Ascending aorta (tissue), 2 donors: ENCODE data around the gene QSER1. TPM values are rescaled to one million over a fixed set of nuclear protein-coding genes. Genes with fewer than 3 reads are reported as not detected.
"Not testable (repeated sequence)": the region's sequence is repeated elsewhere in the genome, so short reads cannot be mapped to it uniquely, and the experiment has no call there.

Source experiments
- DNase-seq, 2 donors: peaks; one replicate each; pipeline ENCODE4 v3.0.0-alpha.2; 2019; ENCODE audit warnings: low spot score in 2 of 2
- H3K27ac ChIP-seq, 2 donors: fragments of 200-600 bp; sonication (generic); one replicate each; pipeline ENCODE4 v1.5.1; 2016 to 2017; ENCODE audit warnings: mild to moderate bottlenecking in 1 of 2
- H3K27me3 ChIP-seq: fragments of 200-600 bp; sonication (generic); one replicate; pipeline ENCODE4 v1.5.1; 2017
- H3K36me3 ChIP-seq, 2 donors: fragments of 200-600 bp; sonication (generic); one replicate each; pipeline ENCODE4 v1.5.1; 2016
- H3K4me1 ChIP-seq, 2 donors: fragments of 200-600 bp; sonication (generic); one replicate each; pipeline ENCODE4 v1.5.1; 2016 to 2017; ENCODE audit warnings: mild to moderate bottlenecking in 1 of 2
- H3K4me3 ChIP-seq, 2 donors: fragments of 200-600 bp; sonication (generic); one replicate each; pipeline ENCODE4 v1.5.1; 2016 to 2017; ENCODE audit warnings: mild to moderate bottlenecking in 1 of 2
- H3K9me3 ChIP-seq, 2 donors: fragments of 200-600 bp; sonication (generic); one replicate each; pipeline ENCODE4 v1.5.1; 2016
- intact Hi-C: fragments of 100-400 bp; cut with DNase I; formaldehyde crosslinking; loops from one replicate; pipeline ENCODE4 v1.15.1; 2023
- total RNA-seq: library from RNA; depleted of rRNA; stranded (reverse); fragments of >200 nt; gene quantifications from one replicate; pipeline ENCODE4 v1.1.0, GENCODE V29; 2016
- TF ChIP-seq, protein P1 (sequence below), 3 experiments: fragments of 200-600 bp in 2 of 3; fragments of 450-650 bp in 1 of 3; sonication (generic) in 2 of 3; IDR thresholded peaks; one replicate each; pipeline ENCODE4 v1.5.1; 2016 to 2019; ENCODE audit warnings: antibody characterized with exemption in 3 of 3, mild to moderate bottlenecking in 1 of 3, moderate library complexity in 1 of 3

The QSER1 gene
- total RNA-seq, 1 donor from 2014 or later, result 8.2 TPM

DNA sequence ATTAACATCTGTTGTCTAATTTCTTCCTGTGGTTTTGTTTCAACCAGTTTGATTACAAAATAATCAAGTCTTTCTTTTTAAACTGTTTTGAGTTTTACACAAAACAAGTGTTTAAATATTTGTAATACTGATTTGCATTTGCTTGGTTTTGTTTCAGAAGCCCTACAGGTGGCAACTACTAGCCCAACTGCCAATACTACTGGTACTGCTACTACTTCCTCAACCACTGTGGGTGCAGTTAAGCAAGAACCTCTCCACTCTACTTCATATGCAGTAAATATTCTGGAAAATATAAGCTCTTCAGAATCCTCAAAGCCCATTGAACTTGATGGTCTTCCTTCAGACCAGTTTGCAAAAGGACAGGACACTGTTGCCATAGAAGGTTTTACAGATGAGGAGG lies 61.1 kb downstream of the QSER1 start:
- H3K27me3 ChIP-seq, result no peaks in the 10 kb centered on the region
- intact Hi-C loops, result no loop called here
- H3K27ac ChIP-seq, result no peak overlapping the region
- peaks cover 8 to 30% of the 10 kb centered on the region in 2 donors for H3K36me3 ChIP-seq
- no peak for DNase-seq
- no peaks in the 10 kb centered on the region for H3K4me1 ChIP-seq
- no peaks in the 10 kb centered on the region for H3K9me3 ChIP-seq
- TF ChIP-seq, protein P1, sequence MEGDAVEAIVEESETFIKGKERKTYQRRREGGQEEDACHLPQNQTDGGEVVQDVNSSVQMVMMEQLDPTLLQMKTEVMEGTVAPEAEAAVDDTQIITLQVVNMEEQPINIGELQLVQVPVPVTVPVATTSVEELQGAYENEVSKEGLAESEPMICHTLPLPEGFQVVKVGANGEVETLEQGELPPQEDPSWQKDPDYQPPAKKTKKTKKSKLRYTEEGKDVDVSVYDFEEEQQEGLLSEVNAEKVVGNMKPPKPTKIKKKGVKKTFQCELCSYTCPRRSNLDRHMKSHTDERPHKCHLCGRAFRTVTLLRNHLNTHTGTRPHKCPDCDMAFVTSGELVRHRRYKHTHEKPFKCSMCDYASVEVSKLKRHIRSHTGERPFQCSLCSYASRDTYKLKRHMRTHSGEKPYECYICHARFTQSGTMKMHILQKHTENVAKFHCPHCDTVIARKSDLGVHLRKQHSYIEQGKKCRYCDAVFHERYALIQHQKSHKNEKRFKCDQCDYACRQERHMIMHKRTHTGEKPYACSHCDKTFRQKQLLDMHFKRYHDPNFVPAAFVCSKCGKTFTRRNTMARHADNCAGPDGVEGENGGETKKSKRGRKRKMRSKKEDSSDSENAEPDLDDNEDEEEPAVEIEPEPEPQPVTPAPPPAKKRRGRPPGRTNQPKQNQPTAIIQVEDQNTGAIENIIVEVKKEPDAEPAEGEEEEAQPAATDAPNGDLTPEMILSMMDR (IDR thresholded peaks at IDR 0.05), result no peak
- no peak overlapping the region for H3K4me3 ChIP-seq

DNA sequence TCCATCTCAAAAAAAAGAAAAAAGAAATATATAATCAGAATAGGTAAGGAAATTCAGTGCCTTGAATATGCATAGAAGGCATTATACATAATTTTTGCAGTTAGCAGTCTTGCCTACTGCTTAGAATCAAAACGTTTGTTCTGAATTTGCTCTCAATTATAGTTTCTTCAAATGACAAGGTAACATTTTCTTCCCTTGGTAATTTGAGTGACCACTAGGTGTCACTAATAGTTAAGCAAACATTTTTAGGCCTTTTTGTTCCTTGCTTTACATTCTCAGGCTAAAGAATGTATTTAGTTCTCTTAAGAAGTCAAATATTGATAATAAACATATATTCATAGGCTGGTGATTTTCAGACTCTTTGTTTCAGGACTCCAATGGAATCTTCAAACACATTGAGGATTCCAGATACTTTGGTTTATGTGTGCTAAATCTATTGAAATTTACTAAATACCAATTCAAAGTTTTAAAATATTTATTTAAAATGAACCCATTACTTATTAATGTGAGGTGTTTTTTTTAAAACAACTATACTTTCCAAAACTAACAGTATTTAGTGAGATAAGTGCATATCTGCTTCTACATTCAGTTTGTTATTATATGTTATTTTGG lies 68.0 kb downstream of the QSER1 start:
- intact Hi-C loops, result loop anchor here (1.0 kb wide), 1 partner anchor 105 kb away; no protein-coding TSS in a partner anchor
- peaks cover 13 to 29% of the 10 kb centered on the region in 2 donors for H3K36me3 ChIP-seq

DNA sequence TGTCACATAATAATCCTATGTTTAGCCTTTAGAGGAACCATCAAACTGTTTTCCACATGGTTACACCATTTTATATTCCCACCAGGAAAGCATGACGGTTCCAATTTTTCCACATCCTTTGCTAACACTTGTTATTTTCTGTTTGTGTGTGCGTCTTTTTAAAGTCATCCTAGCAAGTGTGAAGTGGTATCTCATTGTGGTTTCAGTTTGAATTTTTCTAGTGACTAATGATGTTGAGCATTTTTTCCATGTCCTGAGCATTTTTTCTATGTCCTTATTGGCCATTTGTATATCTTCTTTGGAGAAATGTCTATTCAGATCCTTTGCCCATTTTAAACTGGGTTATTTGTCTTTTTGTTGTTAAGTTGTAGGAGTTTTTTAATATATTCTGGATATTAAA lies 69.4 kb downstream of the QSER1 start:
- no peak for DNase-seq
- Histone ChIP-seq H3K27ac (no peak overlapping the region), H3K27me3 (no peaks in the 10 kb centered on the region), H3K36me3 (peaks cover 15 to 21% of the 10 kb centered on the region in 2 donors), H3K4me1 (no peaks in the 10 kb centered on the region), H3K4me3 (no peak overlapping the region), H3K9me3 (no peaks in the 10 kb centered on the region)
- TF ChIP-seq, protein P1 (IDR thresholded peaks at IDR 0.05), result no peak
- intact Hi-C loops, result no loop called here

More for the DNA sequence above, 68.0 kb downstream of the QSER1 start:
- H3K27ac ChIP-seq, result no peak overlapping the region
- TF ChIP-seq, protein P1 (IDR thresholded peaks at IDR 0.05), result peak; percentile 50 to 68 (median 60)
- no peaks in the 10 kb centered on the region for H3K27me3 ChIP-seq
- no peak overlapping the region for H3K4me3 ChIP-seq
- no peak for DNase-seq
- H3K4me1 ChIP-seq, result no peaks in the 10 kb centered on the region
- no peaks in the 10 kb centered on the region for H3K9me3 ChIP-seq

DNA sequence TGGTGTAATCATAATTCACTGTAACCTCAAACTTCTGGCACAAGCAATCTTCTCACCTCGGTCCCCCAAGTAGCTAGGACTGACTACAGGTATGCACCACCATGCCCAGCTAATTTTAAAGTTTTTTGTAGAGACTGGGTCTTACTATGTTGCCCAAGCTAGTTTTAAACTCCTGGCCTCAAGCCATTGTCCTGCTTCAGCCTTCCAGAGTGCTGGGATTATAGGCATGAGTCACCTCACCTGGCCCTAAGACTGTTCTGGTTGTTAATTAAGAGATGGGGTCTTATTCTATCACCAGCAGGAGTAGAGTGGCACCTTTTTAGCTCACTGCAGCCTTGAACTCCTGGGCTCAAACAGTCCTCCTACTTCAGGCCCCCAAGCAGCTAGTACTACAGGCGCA lies 71.1 kb downstream of the QSER1 start:
- Histone ChIP-seq H3K27me3 (no peaks in the 10 kb centered on the region), H3K4me3 (no peak overlapping the region), H3K36me3 (peaks cover 5 to 11% of the 10 kb centered on the region in 2 donors), H3K9me3 (no peaks in the 10 kb centered on the region), H3K27ac (no peak overlapping the region), H3K4me1 (no peaks in the 10 kb centered on the region)
- DNase-seq, result no peak
- TF ChIP-seq, protein P1 (IDR thresholded peaks at IDR 0.05), result no peak
- intact Hi-C loops, result no loop called here

DNA sequence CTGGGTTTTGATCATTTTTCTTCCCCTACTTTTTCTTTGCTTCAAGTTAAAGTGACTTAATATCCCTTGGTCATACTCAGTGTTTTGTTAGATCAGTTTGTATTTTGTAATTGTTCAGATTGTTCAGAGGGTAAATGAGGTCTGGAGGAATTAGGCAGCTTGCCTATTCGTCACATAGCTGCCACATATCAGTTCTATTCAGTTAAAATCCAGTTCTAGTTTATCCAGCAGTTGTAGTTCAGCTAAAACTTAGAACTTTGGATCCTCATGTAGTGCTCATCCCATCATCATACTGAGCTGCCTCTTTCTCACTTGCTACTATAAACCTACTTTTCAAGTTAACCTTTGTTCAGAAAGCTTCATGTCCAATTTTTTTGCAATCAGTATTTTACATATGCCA lies 75.9 kb downstream of the QSER1 start:
- intact Hi-C loops, result no loop called here
- TF ChIP-seq, protein P1 (IDR thresholded peaks at IDR 0.05), result no peak

DNA sequence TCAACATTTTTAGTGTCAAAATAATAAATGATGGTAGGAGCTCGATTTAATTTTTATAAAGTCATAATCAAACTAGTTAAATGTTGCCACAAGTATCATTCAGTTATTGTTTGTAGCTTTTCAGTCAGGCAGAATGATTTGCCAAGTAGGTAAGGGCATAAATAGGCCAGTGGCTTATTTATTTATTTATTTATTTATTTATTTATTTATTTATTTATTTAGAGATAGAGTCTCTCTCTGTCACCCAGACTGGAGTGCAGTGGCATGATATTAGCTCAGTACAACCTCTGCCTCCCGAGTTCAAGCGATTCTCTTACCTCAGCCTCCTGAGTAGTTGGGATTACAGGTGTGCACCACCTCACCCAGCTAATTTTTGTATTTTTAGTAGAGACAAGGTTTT lies 79.6 kb downstream of the QSER1 start:
- H3K27ac ChIP-seq, H3K9me3 ChIP-seq, H3K4me1 ChIP-seq, intact Hi-C loops, H3K4me3 ChIP-seq, DNase-seq, H3K27me3 ChIP-seq: not testable (repeated sequence)
- H3K36me3 ChIP-seq, result peaks cover 14 to 18% of the 10 kb centered on the region in 2 donors

More for the DNA sequence above, 75.9 kb downstream of the QSER1 start:
- Histone ChIP-seq H3K4me1 (no peaks in the 10 kb centered on the region), H3K36me3 (peaks cover 11 to 23% of the 10 kb centered on the region in 2 donors), H3K27me3 (no peaks in the 10 kb centered on the region), H3K27ac (no peak overlapping the region), H3K4me3 (no peak overlapping the region), H3K9me3 (no peaks in the 10 kb centered on the region)
- no peak for DNase-seq
